HepG2 (cell line): ENCODE measurements around the gene GPR107. TPM values are rescaled to one million over a fixed set of nuclear protein-coding genes. Genes with fewer than 3 reads are reported as not detected.
A peak's percentile ranks its signal among the peaks of the same experiment; 100 is the strongest.

Experiments used
- HNF4A ChIP-seq: sonication (generic); formaldehyde crosslinking; IDR thresholded peaks from 2 replicates; pipeline ENCODE4 v1.4.0; 2020; ENCODE audit warnings: missing genetic modification reagents
- SP2 ChIP-seq: sonication (generic); formaldehyde crosslinking; IDR thresholded peaks from 2 replicates; pipeline ENCODE4 v1.5.1; 2020; ENCODE audit warnings: mild to moderate bottlenecking, missing genetic modification reagents
- ZBTB7B ChIP-seq: sonication (generic); formaldehyde crosslinking; IDR thresholded peaks from 2 replicates; pipeline ENCODE4 v1.4.0; 2020; ENCODE audit warnings: missing genetic modification reagents
- ZNF207 ChIP-seq: fragments of 450-650 bp; IDR thresholded peaks from 2 replicates; pipeline ENCODE4 v1.6.1; 2016; ENCODE audit warnings: antibody characterized with exemption, borderline replicate concordance
- ZNF501 ChIP-seq: sonication (generic); formaldehyde crosslinking; IDR thresholded peaks from 2 replicates; pipeline ENCODE4 v1.5.1; 2020; ENCODE audit warnings: mild to moderate bottlenecking, moderate library complexity, missing genetic modification reagents
- polyA plus RNA-seq, 8 experiments: library from polyadenylated mRNA; depleted of rRNA in 3 of 8; stranded (reverse) in 7 of 8; unstranded in 1 of 8; fragments of >200 nt; fragmentation: Illumina TruSeq in 4 of 8; extraction: Trizol in 4 of 8; gene quantifications; 2 replicates each; pipeline versions ENCODE4 v1.2.1 to v1.2.3, GENCODE V29; 2011 to 2016; ENCODE audit warnings: low read depth in 4 of 8, missing spikeins in 1 of 8, mixed read lengths in 1 of 8; ENCODE audit not compliant: insufficient read depth in 1 of 8
- total RNA-seq, 5 experiments: library from RNA; depleted of rRNA; stranded (reverse); fragments of >200 nt; fragmentation: Illumina TruSeq; extraction: Trizol; gene quantifications; 2 replicates each; pipeline ENCODE4 v1.2.3, GENCODE V29; 2016; ENCODE audit warnings: low read depth in 1 of 5
- TF ChIP-seq, protein P1 (sequence below): sonication (generic); formaldehyde crosslinking; IDR thresholded peaks from 2 replicates; pipeline ENCODE4 v1.4.0; 2020; ENCODE audit warnings: mild to moderate bottlenecking, missing genetic modification reagents, borderline replicate concordance
- TF ChIP-seq, protein P2 (sequence below): IDR thresholded peaks from 2 replicates; pipeline ENCODE4 v1.4.0; 2020; ENCODE audit warnings: mild to moderate bottlenecking, missing genetic modification reagents
- TF ChIP-seq, protein P3 (sequence below): sonication (generic); formaldehyde crosslinking; IDR thresholded peaks from 2 replicates; pipeline ENCODE4 v1.4.0; 2020; ENCODE audit warnings: mild to moderate bottlenecking, low read depth, missing genetic modification reagents

The GPR107 gene
- total and polyA plus RNA-seq, 2 of the 13 experiments (the other 11 are each of a cell fraction or from before 2014, with no cell fraction given): 22.5 to 24.4 TPM

DNA sequence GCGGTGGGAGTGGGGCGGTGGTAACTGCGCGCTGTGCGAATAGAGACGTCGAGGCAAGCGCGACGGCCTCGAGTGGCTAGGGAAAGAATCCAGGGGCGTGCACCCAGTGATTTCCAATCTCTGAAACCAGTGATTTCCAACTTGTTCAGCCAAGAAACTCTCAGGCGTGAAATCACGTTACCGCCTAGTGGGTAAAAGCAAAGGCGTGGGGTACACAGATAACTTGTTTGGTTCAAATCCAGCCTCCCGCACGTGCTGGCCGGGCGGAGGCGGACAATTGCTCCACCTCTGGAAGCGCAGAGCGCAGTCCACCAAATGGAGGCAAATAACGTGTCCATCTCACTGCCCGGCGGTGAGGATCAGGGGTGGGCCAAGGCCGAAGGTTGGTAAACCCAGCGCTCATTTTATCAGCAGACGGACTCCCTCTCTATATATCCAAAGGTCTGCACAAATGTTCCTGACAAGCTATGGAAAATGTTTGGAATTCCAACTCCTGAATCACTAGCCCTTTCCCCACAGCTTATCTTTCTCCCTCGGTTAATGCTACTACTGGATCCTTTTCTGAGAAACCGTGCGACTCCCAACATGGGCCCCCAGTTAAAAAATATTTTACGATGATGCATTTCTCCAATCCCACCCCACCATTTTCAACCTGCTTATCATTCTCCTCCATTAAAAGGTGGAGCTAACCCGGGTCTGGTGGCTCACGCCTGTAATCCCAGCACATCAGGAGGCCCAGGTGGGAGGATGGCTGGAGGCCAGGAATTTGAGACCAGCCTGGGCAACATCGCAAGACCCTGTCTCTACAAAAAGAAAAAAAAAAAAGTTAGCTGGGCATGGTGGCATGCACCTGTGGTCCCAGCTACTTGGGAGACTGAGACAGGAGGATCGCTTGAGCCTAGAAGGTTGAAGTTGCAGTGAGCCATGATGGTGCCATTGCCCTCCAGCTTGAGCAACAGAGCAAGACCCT is 9.8 kb upstream of the GPR107 start (continued):
- TF ChIP-seq, protein P1, sequence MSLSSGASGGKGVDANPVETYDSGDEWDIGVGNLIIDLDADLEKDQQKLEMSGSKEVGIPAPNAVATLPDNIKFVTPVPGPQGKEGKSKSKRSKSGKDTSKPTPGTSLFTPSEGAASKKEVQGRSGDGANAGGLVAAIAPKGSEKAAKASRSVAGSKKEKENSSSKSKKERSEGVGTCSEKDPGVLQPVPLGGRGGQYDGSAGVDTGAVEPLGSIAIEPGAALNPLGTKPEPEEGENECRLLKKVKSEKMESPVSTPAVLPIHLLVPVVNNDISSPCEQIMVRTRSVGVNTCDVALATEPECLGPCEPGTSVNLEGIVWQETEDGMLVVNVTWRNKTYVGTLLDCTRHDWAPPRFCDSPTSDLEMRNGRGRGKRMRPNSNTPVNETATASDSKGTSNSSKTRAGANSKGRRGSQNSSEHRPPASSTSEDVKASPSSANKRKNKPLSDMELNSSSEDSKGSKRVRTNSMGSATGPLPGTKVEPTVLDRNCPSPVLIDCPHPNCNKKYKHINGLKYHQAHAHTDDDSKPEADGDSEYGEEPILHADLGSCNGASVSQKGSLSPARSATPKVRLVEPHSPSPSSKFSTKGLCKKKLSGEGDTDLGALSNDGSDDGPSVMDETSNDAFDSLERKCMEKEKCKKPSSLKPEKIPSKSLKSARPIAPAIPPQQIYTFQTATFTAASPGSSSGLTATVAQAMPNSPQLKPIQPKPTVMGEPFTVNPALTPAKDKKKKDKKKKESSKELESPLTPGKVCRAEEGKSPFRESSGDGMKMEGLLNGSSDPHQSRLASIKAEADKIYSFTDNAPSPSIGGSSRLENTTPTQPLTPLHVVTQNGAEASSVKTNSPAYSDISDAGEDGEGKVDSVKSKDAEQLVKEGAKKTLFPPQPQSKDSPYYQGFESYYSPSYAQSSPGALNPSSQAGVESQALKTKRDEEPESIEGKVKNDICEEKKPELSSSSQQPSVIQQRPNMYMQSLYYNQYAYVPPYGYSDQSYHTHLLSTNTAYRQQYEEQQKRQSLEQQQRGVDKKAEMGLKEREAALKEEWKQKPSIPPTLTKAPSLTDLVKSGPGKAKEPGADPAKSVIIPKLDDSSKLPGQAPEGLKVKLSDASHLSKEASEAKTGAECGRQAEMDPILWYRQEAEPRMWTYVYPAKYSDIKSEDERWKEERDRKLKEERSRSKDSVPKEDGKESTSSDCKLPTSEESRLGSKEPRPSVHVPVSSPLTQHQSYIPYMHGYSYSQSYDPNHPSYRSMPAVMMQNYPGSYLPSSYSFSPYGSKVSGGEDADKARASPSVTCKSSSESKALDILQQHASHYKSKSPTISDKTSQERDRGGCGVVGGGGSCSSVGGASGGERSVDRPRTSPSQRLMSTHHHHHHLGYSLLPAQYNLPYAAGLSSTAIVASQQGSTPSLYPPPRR (CRISPR knock-in tag): no peak
- TF ChIP-seq, protein P2, sequence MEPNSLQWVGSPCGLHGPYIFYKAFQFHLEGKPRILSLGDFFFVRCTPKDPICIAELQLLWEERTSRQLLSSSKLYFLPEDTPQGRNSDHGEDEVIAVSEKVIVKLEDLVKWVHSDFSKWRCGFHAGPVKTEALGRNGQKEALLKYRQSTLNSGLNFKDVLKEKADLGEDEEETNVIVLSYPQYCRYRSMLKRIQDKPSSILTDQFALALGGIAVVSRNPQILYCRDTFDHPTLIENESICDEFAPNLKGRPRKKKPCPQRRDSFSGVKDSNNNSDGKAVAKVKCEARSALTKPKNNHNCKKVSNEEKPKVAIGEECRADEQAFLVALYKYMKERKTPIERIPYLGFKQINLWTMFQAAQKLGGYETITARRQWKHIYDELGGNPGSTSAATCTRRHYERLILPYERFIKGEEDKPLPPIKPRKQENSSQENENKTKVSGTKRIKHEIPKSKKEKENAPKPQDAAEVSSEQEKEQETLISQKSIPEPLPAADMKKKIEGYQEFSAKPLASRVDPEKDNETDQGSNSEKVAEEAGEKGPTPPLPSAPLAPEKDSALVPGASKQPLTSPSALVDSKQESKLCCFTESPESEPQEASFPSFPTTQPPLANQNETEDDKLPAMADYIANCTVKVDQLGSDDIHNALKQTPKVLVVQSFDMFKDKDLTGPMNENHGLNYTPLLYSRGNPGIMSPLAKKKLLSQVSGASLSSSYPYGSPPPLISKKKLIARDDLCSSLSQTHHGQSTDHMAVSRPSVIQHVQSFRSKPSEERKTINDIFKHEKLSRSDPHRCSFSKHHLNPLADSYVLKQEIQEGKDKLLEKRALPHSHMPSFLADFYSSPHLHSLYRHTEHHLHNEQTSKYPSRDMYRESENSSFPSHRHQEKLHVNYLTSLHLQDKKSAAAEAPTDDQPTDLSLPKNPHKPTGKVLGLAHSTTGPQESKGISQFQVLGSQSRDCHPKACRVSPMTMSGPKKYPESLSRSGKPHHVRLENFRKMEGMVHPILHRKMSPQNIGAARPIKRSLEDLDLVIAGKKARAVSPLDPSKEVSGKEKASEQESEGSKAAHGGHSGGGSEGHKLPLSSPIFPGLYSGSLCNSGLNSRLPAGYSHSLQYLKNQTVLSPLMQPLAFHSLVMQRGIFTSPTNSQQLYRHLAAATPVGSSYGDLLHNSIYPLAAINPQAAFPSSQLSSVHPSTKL (CRISPR knock-in tag): peak; percentile 48
- TF ChIP-seq ZNF207 (no peak), ZNF501 (CRISPR knock-in tag) (0 out of 2 replicates have a peak, but pooled peaks have one; percentile 45), SP2 (no peak), ZBTB7B (CRISPR knock-in tag) (no peak), HNF4A (CRISPR knock-in tag) (peak; percentile 38; the same call in 1 of the 2 replicates)
- TF ChIP-seq, protein P3, sequence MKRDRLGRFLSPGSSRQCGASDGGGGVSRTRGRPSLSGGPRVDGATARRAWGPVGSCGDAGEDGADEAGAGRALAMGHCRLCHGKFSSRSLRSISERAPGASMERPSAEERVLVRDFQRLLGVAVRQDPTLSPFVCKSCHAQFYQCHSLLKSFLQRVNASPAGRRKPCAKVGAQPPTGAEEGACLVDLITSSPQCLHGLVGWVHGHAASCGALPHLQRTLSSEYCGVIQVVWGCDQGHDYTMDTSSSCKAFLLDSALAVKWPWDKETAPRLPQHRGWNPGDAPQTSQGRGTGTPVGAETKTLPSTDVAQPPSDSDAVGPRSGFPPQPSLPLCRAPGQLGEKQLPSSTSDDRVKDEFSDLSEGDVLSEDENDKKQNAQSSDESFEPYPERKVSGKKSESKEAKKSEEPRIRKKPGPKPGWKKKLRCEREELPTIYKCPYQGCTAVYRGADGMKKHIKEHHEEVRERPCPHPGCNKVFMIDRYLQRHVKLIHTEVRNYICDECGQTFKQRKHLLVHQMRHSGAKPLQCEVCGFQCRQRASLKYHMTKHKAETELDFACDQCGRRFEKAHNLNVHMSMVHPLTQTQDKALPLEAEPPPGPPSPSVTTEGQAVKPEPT (CRISPR knock-in tag): no peak; the same call in 1 of the 2 replicates
